CD4-positive, CD25-positive, alpha-beta regulatory T cell (primary cell): ENCODE data around the gene FCHO1. TPM values are rescaled to one million over a fixed set of nuclear protein-coding genes. Genes with fewer than 3 reads are reported as not detected.

Experiments used
- ATAC-seq, 2 donors: fragments of 150-1000 bp; cut with Tn5 transposase; one replicate each; pipeline ENCODE4 v1.10.0; 2021; ENCODE audit warnings: low read depth in 2 of 2, moderate number of reproducible peaks in 2 of 2, moderate library complexity in 1 of 2
- DNase-seq, 3 donors: peaks; one replicate each; pipeline versions ENCODE4 v3.0.0 to v3.0.0-alpha.2; 2012 to 2022; ENCODE audit warnings: mixed read lengths in 1 of 3
- H3K27ac ChIP-seq: one replicate; pipeline ENCODE4 v1.7.0; 2013; ENCODE audit warnings: mild to moderate bottlenecking, low read length; ENCODE audit not compliant: insufficient read depth, poor library complexity, severe bottlenecking
- H3K27me3 ChIP-seq: one replicate; pipeline ENCODE4 v1.7.0; 2013; ENCODE audit warnings: low read length; ENCODE audit not compliant: control insufficient read depth, insufficient read depth
- H3K36me3 ChIP-seq: one replicate; pipeline ENCODE4 v1.7.0; 2013; ENCODE audit warnings: mild to moderate bottlenecking, low read length, moderate library complexity; ENCODE audit not compliant: control insufficient read depth, insufficient read depth
- H3K4me1 ChIP-seq: 2 replicates; pipeline ENCODE4 v1.7.0; 2013; ENCODE audit warnings: mild to moderate bottlenecking, low read length; ENCODE audit not compliant: insufficient read depth, control insufficient read depth, poor library complexity, severe bottlenecking
- H3K4me3 ChIP-seq: one replicate; pipeline ENCODE4 v1.7.0; 2013; ENCODE audit warnings: low read depth, mild to moderate bottlenecking, low read length, moderate library complexity
- H3K9me3 ChIP-seq, 2 experiments: 1 replicate in 1 of 2; 2 replicates in 1 of 2; pipeline ENCODE4 v1.7.0; 2013; ENCODE audit warnings: low read length in 2 of 2, mild to moderate bottlenecking in 1 of 2, moderate library complexity in 1 of 2; ENCODE audit not compliant: control insufficient read depth in 2 of 2
- H3K27ac Mint-ChIP-seq, 3 donors: one replicate each; pipeline ENCODE4 v1.8.0; 2020 to 2022; ENCODE audit warnings: mild to moderate bottlenecking in 3 of 3, mixed read lengths in 3 of 3, moderate library complexity in 2 of 3
- H3K27me3 Mint-ChIP-seq: one replicate; pipeline ENCODE4 v1.8.0; 2022; ENCODE audit warnings: mild to moderate bottlenecking, mixed read lengths
- H3K36me3 Mint-ChIP-seq: one replicate; pipeline ENCODE4 v1.8.0; 2020; ENCODE audit warnings: mixed read lengths
- H3K4me1 Mint-ChIP-seq, 4 donors: one replicate each; pipeline ENCODE4 v1.8.0; 2020 to 2022; ENCODE audit warnings: mixed read lengths in 4 of 4, mild to moderate bottlenecking in 1 of 4
- H3K4me3 Mint-ChIP-seq, 4 donors: one replicate each; pipeline ENCODE4 v1.8.0; 2020 to 2022; ENCODE audit warnings: mild to moderate bottlenecking in 4 of 4, mixed read lengths in 4 of 4, moderate library complexity in 3 of 4
- H3K9me3 Mint-ChIP-seq, 7 donors: one replicate each; pipeline ENCODE4 v1.8.0; 2020 to 2022; ENCODE audit warnings: mixed read lengths in 7 of 7, mild to moderate bottlenecking in 3 of 7, moderate library complexity in 2 of 7
- polyA plus RNA-seq, 4 donors: library from polyadenylated mRNA; unstranded; fragments of 300-500 nt; fragmentation: Illumina TruSeq; gene quantifications; one replicate each; pipeline ENCODE4 v1.2.3, GENCODE V29; 2021
- total RNA-seq: library from RNA; stranded (reverse); gene quantifications from one replicate; pipeline ENCODE4 v1.2.3, GENCODE V29; 2022

Gene FCHO1
- total and polyA plus RNA-seq, 5 donors from 2014 or later, result 8.3 to 71.9 (median 15.4) TPM

- peaks cover 0 to 14% (median 7%) of the 10 kb centered on the region in 4 donors for H3K4me1 Mint-ChIP-seq
- H3K27ac ChIP-seq, result no peak overlapping the region
- no peaks in the 10 kb centered on the region for H3K27me3 Mint-ChIP-seq
- H3K4me3 ChIP-seq, result no peak overlapping the region
- H3K36me3 Mint-ChIP-seq, result peaks cover 37% of the 10 kb centered on the region
- H3K9me3 ChIP-seq, result no peaks in the 10 kb centered on the region
- ATAC-seq (no peak), DNase-seq (no peak)
- H3K4me3 Mint-ChIP-seq, result no peak overlapping the region
- peaks cover 0 to 2% (median 0%) of the 10 kb centered on the region in 7 donors for H3K9me3 Mint-ChIP-seq
- no peaks in the 10 kb centered on the region for H3K4me1 ChIP-seq
- peaks cover 78% of the 10 kb centered on the region for H3K36me3 ChIP-seq
- H3K27ac Mint-ChIP-seq, result no peak overlapping the region
- H3K27me3 ChIP-seq, result no peaks in the 10 kb centered on the region
These were observed 80.2 kb downstream of the FCHO1 start for GRCh38 chr19:17831419-17831888.

- H3K27ac Mint-ChIP-seq, result peak overlapping the region in 1 of 3 donors; percentile 46
- DNase-seq (no peak), ATAC-seq (no peak)
- peaks cover 84% of the 10 kb centered on the region for H3K36me3 ChIP-seq
- no peaks in the 10 kb centered on the region for H3K4me1 ChIP-seq
- no peaks in the 10 kb centered on the region for H3K27me3 Mint-ChIP-seq
- H3K9me3 ChIP-seq, result no peaks in the 10 kb centered on the region
- peak overlapping the region in 1 of 4 donors; percentile 21 for H3K4me3 Mint-ChIP-seq
- no peaks in the 10 kb centered on the region for H3K27me3 ChIP-seq
- peaks cover 0 to 2% (median 0%) of the 10 kb centered on the region in 7 donors for H3K9me3 Mint-ChIP-seq
- peaks cover 43% of the 10 kb centered on the region for H3K36me3 Mint-ChIP-seq
- no peak overlapping the region for H3K4me3 ChIP-seq
- H3K4me1 Mint-ChIP-seq, result peaks cover 0 to 17% (median 8%) of the 10 kb centered on the region in 4 donors
- H3K27ac ChIP-seq, result no peak overlapping the region
These were observed 81.3 kb downstream of the FCHO1 start for GRCh38 chr19:17832443-17833208.

- ATAC-seq, result no peak
- no peaks in the 10 kb centered on the region for H3K9me3 Mint-ChIP-seq
- peaks cover 48% of the 10 kb centered on the region for H3K36me3 Mint-ChIP-seq
- no peak overlapping the region for H3K27ac ChIP-seq
- no peaks in the 10 kb centered on the region for H3K9me3 ChIP-seq
- DNase-seq, result peak in 1 of 3 donors; percentile 43
- no peaks in the 10 kb centered on the region for H3K27me3 Mint-ChIP-seq
- H3K27me3 ChIP-seq, result no peaks in the 10 kb centered on the region
- H3K4me1 Mint-ChIP-seq, result peaks cover 0 to 17% (median 10%) of the 10 kb centered on the region in 4 donors
- H3K4me3 Mint-ChIP-seq, result no peak overlapping the region
- no peaks in the 10 kb centered on the region for H3K4me1 ChIP-seq
- peak overlapping the region in 1 of 3 donors; percentile 69 for H3K27ac Mint-ChIP-seq
- peaks cover 87% of the 10 kb centered on the region for H3K36me3 ChIP-seq
- H3K4me3 ChIP-seq, result no peak overlapping the region
These were observed 83.3 kb downstream of the FCHO1 start for GRCh38 chr19:17834350-17835181.

GRCh38 chr19:17835182-17836006, 84.1 kb downstream of the FCHO1 start:
- H3K4me1 Mint-ChIP-seq, result peaks cover 0 to 17% (median 10%) of the 10 kb centered on the region in 4 donors
- Histone ChIP-seq H3K9me3 (no peaks in the 10 kb centered on the region), H3K27me3 (no peaks in the 10 kb centered on the region), H3K4me3 (no peak overlapping the region), H3K4me1 (no peaks in the 10 kb centered on the region), H3K36me3 (peaks cover 89% of the 10 kb centered on the region), H3K27ac (no peak overlapping the region)
- ATAC-seq (no peak), DNase-seq (no peak)
- no peak overlapping the region for H3K4me3 Mint-ChIP-seq
- peaks cover 47% of the 10 kb centered on the region for H3K36me3 Mint-ChIP-seq
- H3K9me3 Mint-ChIP-seq, result peaks cover 0 to 2% (median 0%) of the 10 kb centered on the region in 7 donors
- peak overlapping the region; percentile 59 to 97 (median 69) for H3K27ac Mint-ChIP-seq
- H3K27me3 Mint-ChIP-seq, result no peaks in the 10 kb centered on the region

GRCh38 chr19:17836530-17836929, 85.3 kb downstream of the FCHO1 start:
- no peak for ATAC-seq
- Histone ChIP-seq H3K27me3 (no peaks in the 10 kb centered on the region), H3K36me3 (peaks cover 92% of the 10 kb centered on the region), H3K9me3 (no peaks in the 10 kb centered on the region), H3K4me1 (no peaks in the 10 kb centered on the region), H3K4me3 (no peak overlapping the region), H3K27ac (no peak overlapping the region)
- H3K9me3 Mint-ChIP-seq, result peaks cover 0 to 2% (median 0%) of the 10 kb centered on the region in 7 donors
- no peak for DNase-seq
- peaks cover 0 to 22% (median 10%) of the 10 kb centered on the region in 4 donors for H3K4me1 Mint-ChIP-seq
- peak overlapping the region in 1 of 4 donors; percentile 17 for H3K4me3 Mint-ChIP-seq
- peak overlapping the region in 1 of 3 donors; percentile 92 for H3K27ac Mint-ChIP-seq
- H3K36me3 Mint-ChIP-seq, result peaks cover 49% of the 10 kb centered on the region
- H3K27me3 Mint-ChIP-seq, result no peaks in the 10 kb centered on the region

GRCh38 chr19:17837972-17838371, 86.7 kb downstream of the FCHO1 start:
- Mint-ChIP-seq H3K27me3 (no peaks in the 10 kb centered on the region), H3K9me3 (peaks cover 0 to 2% (median 0%) of the 10 kb centered on the region in 7 donors), H3K4me1 (peaks cover 0 to 23% (median 10%) of the 10 kb centered on the region in 4 donors), H3K27ac (peak overlapping the region in 2 of 3 donors; percentile 55 to 79), H3K36me3 (peaks cover 43% of the 10 kb centered on the region), H3K4me3 (no peak overlapping the region)
- ATAC-seq (no peak), DNase-seq (no peak)
- H3K27me3 ChIP-seq, result no peaks in the 10 kb centered on the region
- no peaks in the 10 kb centered on the region for H3K4me1 ChIP-seq
- peaks cover 90% of the 10 kb centered on the region for H3K36me3 ChIP-seq
- no peaks in the 10 kb centered on the region for H3K9me3 ChIP-seq
- no peak overlapping the region for H3K4me3 ChIP-seq
- no peak overlapping the region for H3K27ac ChIP-seq
